Activated CD4-positive, alpha-beta T cell treated with anti-CD3 and anti-CD28 coated beads, Interleukin-2, Interleukin-6, amounts not matched to agents 100 ng/mL and 50 ng/mL, durations not matched to agents 16 hours and 8 hours (primary cell): ENCODE measurements around the gene PJA1.

Source experiments
- DNase-seq: peaks from one replicate; pipeline ENCODE4 v3.0.0-alpha.2; 2020

The PJA1 gene, protein sequence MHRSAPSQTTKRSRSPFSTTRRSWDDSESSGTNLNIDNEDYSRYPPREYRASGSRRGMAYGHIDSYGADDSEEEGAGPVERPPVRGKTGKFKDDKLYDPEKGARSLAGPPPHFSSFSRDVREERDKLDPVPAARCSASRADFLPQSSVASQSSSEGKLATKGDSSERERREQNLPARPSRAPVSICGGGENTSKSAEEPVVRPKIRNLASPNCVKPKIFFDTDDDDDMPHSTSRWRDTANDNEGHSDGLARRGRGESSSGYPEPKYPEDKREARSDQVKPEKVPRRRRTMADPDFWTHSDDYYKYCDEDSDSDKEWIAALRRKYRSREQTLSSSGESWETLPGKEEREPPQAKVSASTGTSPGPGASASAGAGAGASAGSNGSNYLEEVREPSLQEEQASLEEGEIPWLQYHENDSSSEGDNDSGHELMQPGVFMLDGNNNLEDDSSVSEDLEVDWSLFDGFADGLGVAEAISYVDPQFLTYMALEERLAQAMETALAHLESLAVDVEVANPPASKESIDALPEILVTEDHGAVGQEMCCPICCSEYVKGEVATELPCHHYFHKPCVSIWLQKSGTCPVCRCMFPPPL

DNA sequence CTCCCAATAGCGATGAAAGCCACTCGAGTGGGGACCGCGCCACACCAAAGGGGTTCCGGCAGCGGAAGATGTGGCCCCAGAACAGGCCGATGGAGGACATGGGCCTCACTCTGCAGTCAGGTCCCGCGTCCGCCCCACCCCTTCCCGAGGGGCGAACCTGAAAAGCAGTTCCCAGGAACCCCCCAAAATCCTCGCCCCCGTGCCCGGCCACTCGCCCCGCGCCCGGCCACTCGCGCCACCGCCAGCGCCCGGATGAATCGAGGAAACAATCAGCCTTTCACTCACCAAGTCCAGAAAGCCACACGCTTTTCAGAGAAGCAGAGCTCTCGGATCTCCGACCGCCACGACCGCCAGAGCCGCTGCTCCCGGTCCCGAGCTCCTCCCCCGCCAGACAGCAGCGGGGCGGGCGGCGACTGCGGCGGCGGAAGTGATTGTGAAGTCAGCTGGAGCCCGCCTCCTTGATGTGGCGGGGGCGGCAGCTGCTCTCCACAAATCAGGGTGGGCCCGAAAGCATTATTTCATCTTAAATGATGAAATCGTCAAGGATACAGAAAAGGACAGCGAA is at the start of gene PJA1:
Gene PJA1 (minus strand): TSS at position 367 of the 565 bp plus-strand sequence. CDS start 2,380 bp downstream, outside the sequence.
- DNase-seq = peak; percentile 74

DNA sequence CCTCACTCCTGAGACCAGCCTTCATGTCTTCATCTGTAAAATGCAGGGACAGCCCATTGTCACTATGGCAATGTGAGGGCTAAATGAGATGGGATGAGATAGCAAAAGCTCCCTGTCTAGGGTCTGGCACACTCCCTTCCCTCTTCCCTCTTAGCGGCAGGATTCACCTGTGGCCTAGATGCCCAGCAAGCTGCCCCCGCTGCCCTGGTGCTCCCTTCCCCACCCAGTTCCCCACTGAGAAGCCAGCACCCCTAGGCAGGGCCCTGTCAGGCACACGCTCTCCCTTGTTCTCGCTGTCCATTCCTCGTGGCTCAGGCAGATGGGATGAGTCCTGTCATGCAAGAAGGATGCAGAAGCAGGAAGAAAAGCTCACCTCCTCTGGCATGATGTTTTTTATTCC is 49.2 kb upstream of the PJA1 start:
- DNase-seq = no peak

DNA sequence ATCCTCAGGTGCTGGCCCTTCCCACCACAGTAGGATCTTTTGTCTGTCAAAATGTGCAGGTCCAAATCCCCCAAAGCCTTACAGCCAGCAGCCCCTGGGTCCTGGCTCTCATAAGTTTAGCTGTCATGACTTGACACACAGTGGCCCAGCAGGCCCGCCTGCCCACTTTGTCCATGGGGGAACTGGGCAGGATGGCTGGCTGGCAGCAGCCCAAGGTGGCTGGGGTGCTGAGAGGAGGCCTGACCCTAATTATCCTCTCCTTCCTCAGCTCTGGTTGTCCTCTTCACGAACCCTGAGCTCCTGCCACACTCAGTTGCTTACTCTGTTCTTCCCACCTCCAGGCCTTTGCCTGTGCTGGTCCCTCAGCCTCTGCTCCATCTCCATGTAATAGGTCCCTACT is 46.4 kb upstream of the PJA1 start:
- DNase-seq = no peak

DNA sequence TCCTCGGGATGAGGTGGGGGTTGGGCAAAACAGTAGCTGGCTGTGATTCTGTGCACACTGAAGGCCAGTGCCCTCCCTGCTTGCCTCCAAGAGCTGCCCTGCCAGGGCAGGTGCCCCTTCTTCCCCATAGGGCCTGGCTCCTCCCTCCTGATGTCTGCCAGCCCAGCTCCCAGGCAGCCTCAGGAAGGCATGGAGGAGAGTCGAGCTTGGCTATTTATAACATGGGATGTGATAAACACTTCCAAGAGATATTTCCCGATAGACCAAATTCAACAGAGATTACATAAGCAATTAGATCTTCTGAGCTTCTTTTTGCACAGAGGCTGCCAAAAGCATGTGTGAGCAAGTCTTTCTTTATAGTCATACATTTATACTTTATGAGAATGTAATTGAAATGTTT is 45.3 kb upstream of the PJA1 start:
- no peak for DNase-seq

DNA sequence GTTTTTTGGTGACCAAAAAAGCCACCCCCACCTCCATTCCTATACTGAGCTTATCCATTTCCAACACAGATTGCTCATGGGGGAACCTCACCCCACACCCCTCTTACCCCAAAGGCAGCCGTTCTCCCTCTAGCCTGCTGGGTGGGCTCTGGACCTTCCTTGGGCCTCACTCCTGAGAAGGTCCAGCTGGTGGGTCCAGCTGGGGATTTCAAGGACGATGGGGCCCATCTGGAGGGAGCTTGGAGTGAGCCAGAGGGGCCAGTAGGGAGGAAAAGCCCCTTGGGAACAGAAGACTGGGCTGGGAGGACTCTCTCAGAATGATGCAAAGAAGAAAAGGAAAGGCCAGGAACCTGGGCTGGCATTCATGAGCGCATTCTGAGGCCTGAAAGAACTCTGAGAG is 42.0 kb upstream of the PJA1 start:
- no peak for DNase-seq

DNA sequence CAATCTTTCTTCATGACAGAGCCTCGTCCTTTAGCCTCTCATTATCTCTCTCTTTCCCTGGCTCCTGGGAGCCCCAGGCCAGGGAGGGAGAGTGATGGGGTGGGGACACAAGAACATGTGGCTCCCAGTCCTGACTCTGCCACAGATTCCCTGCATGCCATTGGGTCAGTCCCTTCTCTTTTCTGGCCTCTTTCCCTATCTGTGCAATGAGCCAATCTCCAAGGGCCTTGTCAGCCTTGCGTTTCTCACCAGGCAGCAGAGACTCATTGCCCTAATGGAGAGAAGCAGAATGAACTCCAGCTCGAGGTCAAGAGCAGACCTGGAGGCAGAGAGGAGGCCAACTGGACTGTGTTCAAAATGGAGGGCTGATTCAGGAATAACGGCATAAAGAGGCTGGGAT is 38.4 kb upstream of the PJA1 start:
- no peak for DNase-seq

DNA sequence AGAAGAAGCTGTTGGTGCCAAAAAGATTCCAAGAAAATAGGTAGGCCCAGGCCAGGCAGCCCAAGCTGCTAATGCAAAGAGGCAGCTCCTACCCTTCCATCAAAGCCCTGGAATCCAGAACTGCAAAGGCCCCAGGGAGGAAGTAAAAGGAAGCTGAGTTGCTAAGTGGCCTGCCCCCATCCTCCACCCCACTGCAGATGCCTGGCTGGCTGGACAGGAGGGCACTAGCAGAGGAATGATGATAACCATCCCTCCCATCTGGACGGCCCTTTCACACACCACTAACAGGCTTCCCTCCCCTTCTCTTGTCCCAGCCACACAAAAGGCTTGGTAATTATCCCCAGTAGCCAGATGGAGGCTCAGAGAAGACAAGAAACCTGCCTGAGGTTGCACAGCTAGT is 32.4 kb upstream of the PJA1 start:
- no peak for DNase-seq

DNA sequence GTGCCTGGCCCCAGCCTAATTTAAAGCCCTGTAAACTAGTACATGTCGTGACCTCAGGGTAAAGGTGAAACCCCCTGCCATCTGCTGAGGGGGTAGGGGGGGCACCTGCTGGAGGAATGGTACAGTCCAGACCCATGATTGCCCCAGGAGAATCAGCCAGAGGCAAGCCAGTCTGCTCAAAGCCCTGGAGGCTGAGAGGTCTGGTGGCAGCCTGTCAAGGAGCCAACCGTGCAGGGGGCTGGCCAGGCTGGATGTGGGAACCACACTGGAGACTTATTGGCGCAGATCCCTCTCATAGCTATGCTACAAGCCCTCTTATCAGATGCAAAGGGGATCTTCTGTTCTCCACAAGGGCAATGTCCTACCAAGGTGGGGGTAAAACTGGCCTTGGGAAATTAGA is 31.4 kb upstream of the PJA1 start:
- no peak for DNase-seq

DNA sequence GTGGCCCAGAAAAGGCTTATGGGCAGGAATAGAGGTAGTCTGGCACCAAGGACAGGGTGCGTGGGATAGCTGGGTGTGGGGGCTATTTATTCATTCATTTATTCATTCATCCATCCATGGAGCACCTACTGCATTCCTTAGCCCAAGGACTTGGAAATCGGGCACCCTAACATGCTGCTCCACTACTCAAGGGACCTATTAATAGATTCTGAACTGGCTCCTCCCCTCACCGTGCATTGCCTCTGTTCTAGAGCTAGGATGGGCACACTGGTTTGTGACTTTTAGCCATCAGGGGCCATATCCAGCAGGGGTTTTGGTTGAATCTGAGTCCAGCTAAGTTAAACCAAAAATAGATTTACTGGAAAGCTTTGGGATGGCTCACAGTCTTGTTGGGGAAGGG is 30.6 kb upstream of the PJA1 start:
- no peak for DNase-seq

DNA sequence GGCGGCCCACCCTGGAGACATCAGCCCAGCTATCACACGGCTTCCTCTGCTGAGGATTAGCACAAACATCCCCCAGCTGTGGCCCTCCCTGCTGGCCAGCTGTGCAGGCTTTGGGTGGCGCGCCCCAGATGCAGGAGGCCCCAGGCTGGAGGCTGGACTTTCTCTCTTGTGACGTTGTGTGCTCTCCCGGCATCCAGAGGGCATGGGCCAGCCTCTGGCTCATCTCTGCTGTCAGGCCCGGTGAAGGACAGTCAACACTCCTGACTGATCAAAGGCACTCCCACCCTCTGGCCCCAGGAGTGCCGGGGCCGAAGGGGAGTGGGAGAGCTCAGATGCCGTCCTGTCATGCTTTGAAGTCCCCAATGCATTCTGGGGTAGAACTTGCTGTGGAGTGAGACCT is 29.9 kb upstream of the PJA1 start:
- DNase-seq = no peak

DNA sequence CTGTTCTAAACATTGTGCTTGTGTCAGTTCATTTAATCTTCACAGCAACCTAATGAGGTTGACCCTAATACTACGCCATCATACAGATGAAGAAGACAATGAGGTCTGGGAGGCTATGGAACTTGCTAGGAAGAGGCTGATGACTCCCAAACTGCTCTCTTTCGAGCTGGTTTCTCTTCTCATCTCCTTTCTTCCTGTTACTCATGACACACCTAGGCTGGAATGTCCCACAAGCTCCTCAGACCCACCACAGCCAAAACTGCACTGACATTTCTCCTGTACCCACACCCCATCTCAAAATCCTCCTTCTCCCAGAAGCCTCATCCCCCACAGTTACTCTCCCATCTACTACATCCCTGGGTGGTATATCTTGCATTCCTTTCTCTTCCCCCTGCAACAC is 27.4 kb upstream of the PJA1 start:
- DNase-seq = no peak

DNA sequence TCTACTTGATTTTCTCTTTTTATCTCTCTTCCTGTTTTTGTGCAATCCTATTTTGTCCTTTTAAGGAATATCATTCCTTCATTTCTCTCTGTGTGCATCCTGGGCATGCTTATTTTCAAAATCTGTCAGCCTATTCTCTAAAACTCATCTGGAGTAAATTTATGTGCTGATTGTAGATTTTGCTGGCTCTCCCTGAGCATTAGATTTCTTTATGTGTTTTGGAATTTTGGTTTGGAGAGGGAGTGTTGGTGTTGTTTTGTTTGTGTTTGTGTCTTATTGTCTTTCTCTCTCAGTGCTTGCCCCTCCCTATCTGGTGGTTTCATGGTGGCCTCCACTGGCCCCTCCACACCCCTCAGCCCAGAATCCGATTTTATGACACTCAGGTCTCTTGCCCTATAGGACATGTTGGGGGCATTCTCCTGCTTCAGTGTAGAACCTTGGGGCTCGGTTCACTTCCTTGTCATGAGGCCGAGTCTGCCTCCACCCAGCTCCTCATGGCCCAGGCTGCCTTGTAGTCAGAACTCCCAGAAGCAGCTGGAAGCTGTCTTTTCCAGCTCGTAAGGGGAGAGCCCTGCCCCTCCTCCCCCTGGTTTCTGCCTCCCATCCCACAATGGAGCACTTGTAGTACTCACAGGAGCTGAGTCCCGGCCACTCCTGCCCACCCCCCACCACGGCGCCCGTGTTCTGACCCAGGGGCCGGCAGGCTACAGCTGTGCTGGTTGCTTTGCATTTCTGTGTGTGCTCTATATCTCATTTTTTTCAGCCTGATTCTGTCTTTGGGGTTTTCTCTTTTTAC is 24.5 kb upstream of the PJA1 start:
- no peak for DNase-seq

DNA sequence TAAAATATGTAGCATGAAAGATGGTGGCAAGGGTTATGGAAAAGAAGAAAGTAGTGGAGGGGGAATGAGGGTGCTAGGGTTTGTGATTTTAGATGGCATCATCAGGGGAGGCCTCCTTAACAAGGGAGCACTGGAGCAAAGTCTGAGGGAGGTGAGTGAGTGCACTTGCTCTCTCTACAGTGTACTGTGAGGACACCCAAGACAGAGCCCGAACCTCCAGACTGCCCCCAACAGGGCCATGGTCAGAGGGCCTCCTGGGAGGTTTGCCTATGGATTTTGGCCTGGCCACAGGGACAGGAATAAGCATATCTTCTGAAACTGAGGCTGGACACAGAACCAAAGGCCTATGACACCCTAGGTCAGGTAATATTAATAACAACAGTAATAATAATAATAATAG is 21.4 kb upstream of the PJA1 start:
- no peak for DNase-seq

DNA sequence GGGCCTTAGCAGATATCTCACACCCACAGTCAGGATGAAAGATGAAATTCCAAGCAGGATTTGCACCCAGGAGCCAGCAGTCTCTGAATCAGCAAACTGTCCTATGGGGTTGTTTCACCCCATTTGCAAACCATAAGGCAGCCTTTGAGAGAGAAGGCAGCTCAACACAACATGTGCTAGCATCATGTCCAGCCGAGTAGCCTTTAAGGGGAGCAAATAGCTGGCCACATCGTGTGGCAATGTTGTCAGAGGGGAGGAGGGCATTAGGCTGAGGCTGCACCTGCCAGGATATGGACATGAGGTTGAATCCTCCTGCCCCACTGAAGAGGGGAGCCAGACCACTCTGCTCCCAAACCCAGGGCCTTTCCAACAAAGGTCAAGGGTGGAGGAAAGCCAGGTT is 20.6 kb upstream of the PJA1 start:
- no peak for DNase-seq

DNA sequence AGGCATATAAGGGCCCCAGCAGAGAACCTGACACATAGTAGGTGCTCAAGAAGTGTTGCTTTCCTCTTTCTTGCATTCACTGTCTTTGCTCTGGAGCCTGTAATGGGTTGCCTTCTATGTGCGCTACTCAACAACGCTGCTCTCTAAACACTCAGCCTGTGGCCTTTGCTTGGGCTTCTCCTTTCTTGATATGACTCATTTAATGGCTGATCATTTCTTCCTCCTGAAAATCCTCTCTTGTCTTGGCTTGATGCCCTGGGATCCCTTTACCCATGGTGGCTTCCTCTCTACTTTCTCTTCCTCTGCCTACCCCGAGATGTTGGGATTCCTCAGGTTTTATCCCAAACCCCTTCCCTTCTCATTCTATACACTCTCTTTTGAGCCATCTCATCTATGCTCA is 19.9 kb upstream of the PJA1 start:
- no peak for DNase-seq

DNA sequence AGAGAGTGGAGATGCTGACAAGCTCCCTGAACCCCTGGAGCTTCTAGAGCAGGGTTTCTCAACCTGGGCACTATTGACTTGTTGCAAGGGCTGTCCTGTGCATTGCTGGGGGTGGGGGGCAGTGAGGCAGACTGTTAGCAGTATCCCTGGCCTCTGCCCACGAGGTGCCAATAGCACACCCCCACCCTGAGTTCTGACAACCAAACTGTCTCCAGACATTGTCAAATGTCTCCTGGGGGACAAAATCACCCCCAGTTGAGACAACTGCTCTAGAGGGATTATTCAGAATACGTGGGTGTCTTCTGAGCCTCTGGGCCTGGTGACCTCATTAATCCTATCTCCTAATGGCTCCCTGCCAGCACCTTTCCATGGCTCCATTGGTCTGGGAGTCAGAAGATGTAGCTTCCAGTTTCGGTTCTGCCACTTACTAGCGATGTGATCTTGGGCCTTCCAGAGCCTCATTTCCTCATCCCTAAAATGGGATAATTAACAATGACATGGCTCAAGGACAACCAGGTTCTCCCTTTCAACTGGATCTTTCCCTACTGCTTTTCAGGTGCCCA is 17.6 kb upstream of the PJA1 start:
- DNase-seq = no peak

DNA sequence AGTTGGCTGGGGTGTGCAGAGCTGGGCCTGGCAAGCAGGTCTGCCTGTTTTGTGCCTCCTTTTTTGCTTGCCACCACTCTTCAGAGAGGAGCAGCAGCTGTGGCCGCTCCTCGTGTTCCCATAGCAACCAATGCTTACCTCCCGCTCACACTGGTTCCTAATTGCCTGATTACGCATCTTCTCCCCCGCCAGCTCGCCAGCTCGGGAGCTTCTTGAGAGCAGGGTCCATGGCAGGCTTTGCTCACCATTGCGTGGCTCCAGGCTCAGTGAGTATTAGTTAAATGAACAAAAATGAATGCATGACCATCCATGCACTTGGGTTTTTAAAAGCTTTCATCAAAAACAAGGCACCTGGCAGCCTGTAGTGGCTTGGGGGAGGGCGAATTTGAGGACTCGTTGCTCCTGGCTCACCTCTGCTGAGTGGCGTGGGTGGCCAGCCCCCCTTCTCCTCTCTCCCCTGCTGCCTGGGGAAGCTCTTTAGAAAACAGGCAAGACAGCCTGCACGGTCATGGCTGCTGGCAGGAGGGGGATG is 14.2 kb upstream of the PJA1 start:
- no peak for DNase-seq

DNA sequence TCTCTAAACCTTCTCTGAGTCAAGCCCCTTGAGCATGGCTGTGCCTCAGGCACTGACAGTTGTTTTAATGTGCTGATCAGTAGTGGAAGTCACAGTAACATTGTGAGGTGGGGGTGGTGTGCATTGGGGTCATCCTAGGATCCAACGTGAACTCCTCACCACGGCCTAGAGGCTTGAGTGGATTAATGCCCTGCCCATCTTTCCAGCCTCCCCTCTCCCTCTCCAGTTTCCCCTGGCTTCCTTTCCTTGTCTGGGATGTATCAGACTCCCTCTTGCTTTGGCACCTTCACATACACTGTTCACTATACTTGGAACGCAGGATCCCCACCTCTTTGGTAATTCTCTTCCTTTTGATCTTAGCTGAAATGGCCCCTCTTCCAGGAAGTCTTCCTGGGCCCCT is 13.3 kb upstream of the PJA1 start:
- no peak for DNase-seq

DNA sequence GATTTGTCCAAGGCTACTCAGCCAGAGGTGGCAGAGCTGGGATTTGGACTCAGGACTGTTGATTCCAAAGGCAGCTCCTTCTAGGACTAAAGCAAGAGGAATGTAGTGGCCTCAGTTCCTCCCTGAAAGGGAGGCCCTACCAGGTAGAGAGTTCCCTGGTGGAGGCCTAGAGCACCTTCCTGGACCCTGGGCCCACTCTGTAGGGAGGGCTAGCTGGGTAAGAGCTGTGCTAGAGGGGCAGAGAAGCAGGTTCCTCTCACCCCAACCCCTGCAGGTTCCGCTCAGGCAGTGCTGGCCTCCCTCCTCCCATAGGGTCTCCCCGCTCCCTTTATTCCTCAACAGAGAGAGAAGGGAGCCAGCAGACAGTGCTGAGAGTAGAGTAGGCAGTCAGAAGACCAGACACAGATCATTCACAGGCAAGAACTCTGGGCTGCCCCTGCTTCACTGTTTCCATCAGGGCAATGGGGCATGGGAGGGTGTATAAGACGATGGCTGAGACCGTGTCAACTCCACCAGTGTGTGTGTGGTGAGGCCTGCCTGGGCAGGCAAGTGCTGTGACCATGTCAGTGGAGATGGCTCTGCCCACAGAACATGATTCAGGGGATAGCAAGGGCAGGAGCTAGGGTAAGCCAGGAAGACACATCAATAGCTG is 12.4 kb upstream of the PJA1 start:
- no peak for DNase-seq

DNA sequence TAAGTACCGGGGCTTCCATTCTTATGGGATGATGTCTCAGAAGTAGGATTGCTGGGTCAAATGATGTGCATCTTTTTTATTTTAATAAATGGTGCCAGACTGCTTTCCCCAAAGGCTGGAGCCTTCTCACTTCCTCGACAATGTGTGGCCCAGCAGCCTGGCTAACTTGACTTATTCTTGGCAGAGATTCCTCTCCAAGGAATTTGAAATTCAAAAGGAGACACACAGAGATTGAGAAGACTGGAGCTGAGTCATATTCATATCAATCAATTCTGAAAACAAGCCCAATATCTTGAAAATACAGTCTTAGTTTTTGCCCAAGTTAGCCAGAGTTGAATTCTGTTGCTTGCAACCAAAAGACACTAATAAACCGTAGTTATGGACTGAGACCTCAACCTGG is 10.8 kb upstream of the PJA1 start:
- DNase-seq = no peak

DNA sequence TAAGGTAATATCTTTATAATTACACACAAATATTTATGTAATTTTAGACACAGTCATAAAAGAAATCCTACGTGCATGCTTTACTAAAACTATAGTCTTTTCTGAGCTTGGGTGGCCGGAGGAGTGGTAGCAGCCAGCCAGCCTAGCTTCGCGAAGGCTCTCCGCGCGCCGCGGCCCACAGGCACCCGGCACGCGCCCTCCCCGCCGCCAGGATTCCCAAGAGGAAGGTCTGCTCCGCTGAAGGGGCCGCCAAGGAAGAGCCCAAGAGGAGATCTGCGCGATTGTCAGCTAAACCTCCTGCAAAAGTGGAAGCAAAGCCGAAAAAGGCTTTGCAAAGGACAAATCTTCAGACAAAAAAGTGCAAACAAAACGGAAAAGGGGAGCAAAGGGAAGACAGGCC is 8.7 kb upstream of the PJA1 start:
- no peak for DNase-seq

DNA sequence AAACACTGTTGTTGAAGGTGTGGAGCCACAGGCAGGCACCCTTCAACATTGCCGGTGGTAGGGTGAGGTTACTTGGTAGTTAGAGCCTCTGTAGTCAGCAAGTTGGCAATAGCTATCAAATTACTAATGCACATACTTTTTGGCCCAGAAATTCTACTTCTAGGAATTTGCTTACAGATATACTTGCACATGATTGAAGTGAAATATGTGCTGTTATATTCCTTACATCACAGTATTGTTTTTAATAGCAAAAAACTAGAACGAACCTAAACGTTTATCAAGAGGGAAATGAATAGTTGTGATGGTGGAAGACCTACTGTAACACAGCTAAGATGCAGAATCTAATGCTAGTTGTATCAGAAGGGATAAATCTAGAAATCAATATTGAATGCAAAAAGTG is 7.7 kb upstream of the PJA1 start:
- DNase-seq = no peak

DNA sequence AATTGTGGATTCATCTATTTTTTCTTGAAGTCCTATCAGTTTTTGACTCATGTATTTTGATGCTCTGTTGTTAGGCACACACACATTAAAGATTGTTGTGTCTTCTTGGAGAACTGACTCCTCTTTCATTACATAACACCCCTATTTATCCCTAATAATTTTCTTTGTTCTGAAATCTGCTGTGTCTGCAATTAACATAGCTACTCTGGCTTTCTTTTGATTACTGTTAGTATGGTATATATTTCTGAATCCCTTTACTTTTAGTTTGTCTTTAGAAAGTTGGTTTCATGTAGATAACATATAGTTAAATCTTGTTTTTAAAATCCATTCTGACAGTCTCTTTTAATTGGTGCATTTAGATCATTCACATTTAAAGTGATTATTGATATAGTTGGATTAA is 5.1 kb upstream of the PJA1 start:
- no peak for DNase-seq
